GM21390 (cell line): Measurements from ENCODE around the gene C9orf85.
"Not testable (repeated sequence)": the region's sequence is repeated elsewhere in the genome, so short reads cannot be mapped to it uniquely, and the experiment has no call there.

ENCODE experiments used
- ATAC-seq: cut with Tn5 transposase; IDR thresholded peaks from one replicate; pipeline ENCODE4 v1.9.1; 2021; ENCODE audit not compliant: unreplicated experiment

C9orf85 gene

DNA sequence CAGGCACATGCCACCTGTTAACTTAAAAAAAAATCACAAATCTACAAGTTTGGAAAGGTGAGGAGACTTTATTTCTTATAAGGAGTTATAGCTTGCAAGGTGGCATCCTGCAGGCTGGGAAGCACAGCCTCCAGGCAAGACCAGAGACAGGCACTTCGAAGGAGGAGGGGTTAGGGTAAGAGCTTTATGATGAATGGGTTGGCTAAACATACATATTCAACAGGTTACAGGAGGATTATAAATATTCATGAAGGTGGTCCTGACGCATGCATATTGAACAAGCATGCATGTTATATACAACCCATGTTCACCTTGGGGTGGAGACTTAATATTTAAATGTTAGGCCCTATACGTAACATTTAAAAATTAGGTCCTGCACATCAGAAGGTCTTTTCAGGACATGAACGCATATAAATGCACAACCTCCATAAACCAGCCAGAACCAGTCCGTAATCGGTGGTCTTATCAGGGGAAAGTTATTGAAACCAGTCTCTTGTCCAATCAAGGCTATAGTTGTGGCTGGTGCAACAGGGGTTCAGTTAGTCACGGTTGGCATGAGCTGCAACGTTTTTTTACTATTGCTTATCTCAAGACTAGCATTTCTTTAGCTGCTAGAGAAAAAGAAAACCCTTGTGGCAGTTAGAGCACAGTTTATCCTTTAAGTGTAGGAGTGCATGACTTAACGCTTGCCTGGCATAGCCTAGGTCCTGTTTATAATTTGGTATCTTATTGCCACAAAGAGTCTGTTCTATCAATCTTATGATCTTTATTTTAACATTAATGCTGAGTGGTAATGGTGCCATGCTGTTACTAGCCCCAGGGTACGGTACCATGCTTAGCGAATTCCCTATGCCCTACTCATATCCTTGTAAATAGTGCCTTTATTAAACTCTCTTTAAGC is 76.3 kb downstream of the C9orf85 start:
- ATAC-seq = no peak

- ATAC-seq = no peak
Measured at GRCh38 chr9:71990466-71990865, 79.0 kb downstream of the C9orf85 start.

GRCh38 chr9:72005451-72005850 is 94.0 kb downstream of the C9orf85 start:
- ATAC-seq = no peak

- ATAC-seq = no peak
Measured at GRCh38 chr9:72006501-72006900, 95.1 kb downstream of the C9orf85 start.

DNA sequence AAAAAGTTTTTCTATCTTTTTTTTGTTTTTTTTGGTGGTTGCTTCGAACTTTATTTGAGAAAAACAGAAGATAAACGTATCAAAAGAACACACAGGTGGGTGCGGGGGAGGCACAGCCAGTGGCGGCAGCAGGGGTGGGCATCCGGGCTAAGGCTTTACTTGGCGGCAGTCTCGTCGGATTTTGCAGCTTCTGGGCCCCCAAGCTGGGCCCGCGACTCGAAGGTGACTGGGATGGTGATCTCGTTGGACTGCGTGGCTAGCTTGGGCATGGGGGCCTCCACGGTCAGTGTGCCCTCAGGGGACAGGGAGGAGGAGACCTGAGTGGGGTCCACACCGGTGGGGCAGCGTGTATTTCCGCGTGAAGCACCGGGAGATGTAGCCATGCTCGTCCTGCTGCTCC is 96.3 kb downstream of the C9orf85 start:
- not testable (repeated sequence) for ATAC-seq

DNA sequence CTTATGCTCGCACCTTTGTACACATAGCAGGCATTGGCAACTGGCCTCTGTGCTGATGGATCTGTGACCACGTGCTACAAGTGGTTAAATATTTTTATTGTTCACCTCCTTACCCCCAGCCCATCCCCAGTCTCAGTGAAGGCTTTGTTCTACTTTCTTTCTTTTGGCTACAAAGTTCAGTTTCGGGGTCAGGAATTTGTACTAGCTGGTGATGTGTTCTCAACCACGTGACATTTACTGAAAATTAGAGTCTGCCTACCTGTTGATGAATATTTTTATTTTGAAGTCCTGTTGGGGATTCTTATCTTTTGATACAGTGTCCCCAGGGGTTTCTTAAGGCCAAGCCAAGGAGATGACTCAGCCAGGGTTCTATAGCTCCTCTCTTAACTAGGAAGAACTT is 101.2 kb downstream of the C9orf85 start:
- ATAC-seq = no peak

GRCh38 chr9:72013292-72013760 is 101.9 kb downstream of the C9orf85 start:
- no peak for ATAC-seq

GRCh38 chr9:72022841-72023240 is 111.4 kb downstream of the C9orf85 start:
- no peak for ATAC-seq
